Measurements from ENCODE around the gene MMP21. TPM values are rescaled to one million over a fixed set of nuclear protein-coding genes. Genes with fewer than 3 reads are reported as not detected.

MMP21 gene
- polyA plus RNA-seq, 4 donors, result 0.07 to 0.18 TPM; not detected in 2

- H3K27ac ChIP-seq (ENCODE audit: low read depth in 1 of 3, low read length in 2 of 3), result no peak overlapping the region
- peaks cover 0 to 2% of the 10 kb centered on the region in 2 donors for H3K9me3 ChIP-seq (ENCODE audit: control insufficient read depth in 2 of 2, insufficient read depth in 1 of 2, low read depth in 1 of 2, low read length in 1 of 2)
- no peak for FAIRE-seq
- no peak overlapping the region for H3K4me3 ChIP-seq (ENCODE audit: low read depth in 1 of 3, low read length in 3 of 3)
- H3K4me1 ChIP-seq (ENCODE audit: control insufficient read depth in 3 of 3, insufficient read depth in 2 of 3, low read depth in 1 of 3, low read length in 2 of 3), result no peaks in the 10 kb centered on the region
- 85 to 91% (median 90%) methylated on average over 30 to 32 of the region's 32 CpGs for WGBS, 3 donors
- H3K36me3 ChIP-seq (ENCODE audit: control insufficient read depth in 3 of 3, insufficient read depth in 2 of 3, low read depth in 1 of 3, low read length in 3 of 3), result no peaks in the 10 kb centered on the region
- DNase-seq, result no peak
- no peaks in the 10 kb centered on the region for H3K27me3 ChIP-seq (ENCODE audit: control insufficient read depth in 3 of 3, insufficient read depth in 3 of 3, low read length in 3 of 3)
Measured at GRCh38 chr10:125774581-125775191, 935 bp downstream of the MMP21 start.

- Histone ChIP-seq H3K4me1 (ENCODE audit: control insufficient read depth in 3 of 3, insufficient read depth in 2 of 3, low read depth in 1 of 3, low read length in 2 of 3) (no peaks in the 10 kb centered on the region), H3K4me3 (ENCODE audit: low read depth in 1 of 3, low read length in 3 of 3) (no peak overlapping the region), H3K9me3 (ENCODE audit: control insufficient read depth in 2 of 2, insufficient read depth in 1 of 2, low read depth in 1 of 2, low read length in 1 of 2) (no peaks in the 10 kb centered on the region), H3K27ac (ENCODE audit: low read depth in 1 of 3, low read length in 2 of 3) (no peak overlapping the region), H3K36me3 (ENCODE audit: control insufficient read depth in 3 of 3, insufficient read depth in 2 of 3, low read depth in 1 of 3, low read length in 3 of 3) (peaks cover 0 to 5% (median 0%) of the 10 kb centered on the region in 3 donors), H3K27me3 (ENCODE audit: control insufficient read depth in 3 of 3, insufficient read depth in 3 of 3, low read length in 3 of 3) (no peaks in the 10 kb centered on the region)
- DNase-seq (no peak), FAIRE-seq (no peak)
- 79 to 89% (median 87%) methylated on average over 49 to 75 of the region's 75 CpGs for whole genome bisulfite sequencing, 3 donors
Measured at GRCh38 chr10:125773687-125774543, 1.7 kb downstream of the MMP21 start.

GRCh38 chr10:125772864-125773180, 2.8 kb downstream of the MMP21 start:
- WGBS, 3 donors, result 84 to 93% (median 89%) methylated on average over 11 of the region's 11 CpGs
- Histone ChIP-seq H3K27ac (ENCODE audit: low read depth in 1 of 3, low read length in 2 of 3) (no peak overlapping the region), H3K36me3 (ENCODE audit: control insufficient read depth in 3 of 3, insufficient read depth in 2 of 3, low read depth in 1 of 3, low read length in 3 of 3) (peaks cover 0 to 5% (median 0%) of the 10 kb centered on the region in 3 donors), H3K4me3 (ENCODE audit: low read depth in 1 of 3, low read length in 3 of 3) (no peak overlapping the region), H3K27me3 (ENCODE audit: control insufficient read depth in 3 of 3, insufficient read depth in 3 of 3, low read length in 3 of 3) (no peaks in the 10 kb centered on the region), H3K4me1 (ENCODE audit: control insufficient read depth in 3 of 3, insufficient read depth in 2 of 3, low read depth in 1 of 3, low read length in 2 of 3) (no peaks in the 10 kb centered on the region), H3K9me3 (ENCODE audit: control insufficient read depth in 2 of 2, insufficient read depth in 1 of 2, low read depth in 1 of 2, low read length in 1 of 2) (no peaks in the 10 kb centered on the region)
- no peak for DNase-seq
- no peak for FAIRE-seq

GRCh38 chr10:125772112-125772863, 3.3 kb downstream of the MMP21 start:
- DNase-seq, result no peak
- 88 to 92% (median 89%) methylated on average over 28 of the region's 28 CpGs for WGBS, 3 donors

GRCh38 chr10:125770844-125771243, 4.8 kb downstream of the MMP21 start:
- H3K4me1 ChIP-seq (ENCODE audit: control insufficient read depth in 3 of 3, insufficient read depth in 2 of 3, low read depth in 1 of 3, low read length in 2 of 3), result no peaks in the 10 kb centered on the region
- H3K36me3 ChIP-seq (ENCODE audit: control insufficient read depth in 3 of 3, insufficient read depth in 2 of 3, low read depth in 1 of 3, low read length in 3 of 3), result peaks cover 0 to 11% (median 1%) of the 10 kb centered on the region in 3 donors
- 88 to 90% (median 90%) methylated on average over 5 of the region's 5 CpGs for WGBS, 3 donors
- no peak overlapping the region for H3K27ac ChIP-seq (ENCODE audit: low read depth in 1 of 3, low read length in 2 of 3)
- H3K27me3 ChIP-seq (ENCODE audit: control insufficient read depth in 3 of 3, insufficient read depth in 3 of 3, low read length in 3 of 3), result no peaks in the 10 kb centered on the region
- DNase-seq (no peak), FAIRE-seq (no peak)
- H3K9me3 ChIP-seq (ENCODE audit: control insufficient read depth in 2 of 2, insufficient read depth in 1 of 2, low read depth in 1 of 2, low read length in 1 of 2), result no peaks in the 10 kb centered on the region
- H3K4me3 ChIP-seq (ENCODE audit: low read depth in 1 of 3, low read length in 3 of 3), result no peak overlapping the region

More at GRCh38 chr10:125772112-125772863, 3.3 kb downstream of the MMP21 start:
- Histone ChIP-seq H3K27me3 (ENCODE audit: control insufficient read depth in 3 of 3, insufficient read depth in 3 of 3, low read length in 3 of 3) (no peaks in the 10 kb centered on the region), H3K36me3 (ENCODE audit: control insufficient read depth in 3 of 3, insufficient read depth in 2 of 3, low read depth in 1 of 3, low read length in 3 of 3) (peaks cover 0 to 5% (median 0%) of the 10 kb centered on the region in 3 donors), H3K4me1 (ENCODE audit: control insufficient read depth in 3 of 3, insufficient read depth in 2 of 3, low read depth in 1 of 3, low read length in 2 of 3) (no peaks in the 10 kb centered on the region), H3K9me3 (ENCODE audit: control insufficient read depth in 2 of 2, insufficient read depth in 1 of 2, low read depth in 1 of 2, low read length in 1 of 2) (no peaks in the 10 kb centered on the region), H3K4me3 (ENCODE audit: low read depth in 1 of 3, low read length in 3 of 3) (no peak overlapping the region), H3K27ac (ENCODE audit: low read depth in 1 of 3, low read length in 2 of 3) (no peak overlapping the region)
- FAIRE-seq, result no peak

GRCh38 chr10:125769175-125769574, 6.4 kb downstream of the MMP21 start:
- peak overlapping the region in 2 of 3 donors; percentile 6 to 27 for H3K27ac ChIP-seq (ENCODE audit: low read depth in 1 of 3, low read length in 2 of 3)
- FAIRE-seq (no peak), DNase-seq (no peak)
- H3K36me3 ChIP-seq (ENCODE audit: control insufficient read depth in 3 of 3, insufficient read depth in 2 of 3, low read depth in 1 of 3, low read length in 3 of 3), result peaks cover 2 to 18% (median 3%) of the 10 kb centered on the region in 3 donors
- H3K4me1 ChIP-seq (ENCODE audit: control insufficient read depth in 3 of 3, insufficient read depth in 2 of 3, low read depth in 1 of 3, low read length in 2 of 3), result no peaks in the 10 kb centered on the region
- H3K9me3 ChIP-seq (ENCODE audit: control insufficient read depth in 2 of 2, insufficient read depth in 1 of 2, low read depth in 1 of 2, low read length in 1 of 2), result no peaks in the 10 kb centered on the region
- 85 to 99% (median 94%) methylated on average over 12 of the region's 12 CpGs for WGBS, 3 donors
- H3K27me3 ChIP-seq (ENCODE audit: control insufficient read depth in 3 of 3, insufficient read depth in 3 of 3, low read length in 3 of 3), result no peaks in the 10 kb centered on the region
- H3K4me3 ChIP-seq (ENCODE audit: low read depth in 1 of 3, low read length in 3 of 3), result no peak overlapping the region

GRCh38 chr10:125768219-125768855, 7.3 kb downstream of the MMP21 start:
- peak; percentile 8 to 29 for DNase-seq
- Histone ChIP-seq H3K9me3 (ENCODE audit: control insufficient read depth in 2 of 2, insufficient read depth in 1 of 2, low read depth in 1 of 2, low read length in 1 of 2) (no peaks in the 10 kb centered on the region), H3K27ac (ENCODE audit: low read depth in 1 of 3, low read length in 2 of 3) (peak overlapping the region in 2 of 3 donors; percentile 36 to 48), H3K4me1 (ENCODE audit: control insufficient read depth in 3 of 3, insufficient read depth in 2 of 3, low read depth in 1 of 3, low read length in 2 of 3) (no peaks in the 10 kb centered on the region), H3K36me3 (ENCODE audit: control insufficient read depth in 3 of 3, insufficient read depth in 2 of 3, low read depth in 1 of 3, low read length in 3 of 3) (peaks cover 4 to 19% (median 6%) of the 10 kb centered on the region in 3 donors), H3K4me3 (ENCODE audit: low read depth in 1 of 3, low read length in 3 of 3) (no peak overlapping the region), H3K27me3 (ENCODE audit: control insufficient read depth in 3 of 3, insufficient read depth in 3 of 3, low read length in 3 of 3) (no peaks in the 10 kb centered on the region)
- FAIRE-seq, result no peak
- WGBS, 3 donors, result 61 to 72% (median 69%) methylated on average over 4 of the region's 4 CpGs

- DNase-seq (no peak), FAIRE-seq (no peak)
- no peak overlapping the region for H3K27ac ChIP-seq (ENCODE audit: low read depth in 1 of 3, low read length in 2 of 3)
- peaks cover 6 to 26% (median 16%) of the 10 kb centered on the region in 3 donors for H3K36me3 ChIP-seq (ENCODE audit: control insufficient read depth in 3 of 3, insufficient read depth in 2 of 3, low read depth in 1 of 3, low read length in 3 of 3)
- H3K4me3 ChIP-seq (ENCODE audit: low read depth in 1 of 3, low read length in 3 of 3), result no peak overlapping the region
- no peaks in the 10 kb centered on the region for H3K27me3 ChIP-seq (ENCODE audit: control insufficient read depth in 3 of 3, insufficient read depth in 3 of 3, low read length in 3 of 3)
- no peaks in the 10 kb centered on the region for H3K9me3 ChIP-seq (ENCODE audit: control insufficient read depth in 2 of 2, insufficient read depth in 1 of 2, low read depth in 1 of 2, low read length in 1 of 2)
- no peaks in the 10 kb centered on the region for H3K4me1 ChIP-seq (ENCODE audit: control insufficient read depth in 3 of 3, insufficient read depth in 2 of 3, low read depth in 1 of 3, low read length in 2 of 3)
- 77 to 89% (median 84%) methylated on average over 4 of the region's 4 CpGs for WGBS, 3 donors
Measured at GRCh38 chr10:125766511-125766910, 9.1 kb downstream of the MMP21 start.
